Ishikawa (cell line): ENCODE data around the gene GAS6.

ENCODE experiments used
- CEBPB ChIP-seq: IDR thresholded peaks from 2 replicates; pipeline ENCODE4 v1.6.1; 2012
- CREB1 ChIP-seq: IDR thresholded peaks from 2 replicates; pipeline ENCODE4 v1.6.1; 2012; ENCODE audit warnings: low read depth
- EGR1 ChIP-seq: IDR thresholded peaks from 2 replicates; pipeline ENCODE4 v1.6.1; 2012
- EP300 ChIP-seq: IDR thresholded peaks from 2 replicates; pipeline ENCODE4 v1.6.1; 2012; ENCODE audit warnings: borderline replicate concordance
- FOXM1 ChIP-seq: IDR thresholded peaks from 2 replicates; pipeline ENCODE4 v1.6.1; 2012; ENCODE audit warnings: low read depth, borderline replicate concordance
- NFIC ChIP-seq: IDR thresholded peaks from 2 replicates; pipeline ENCODE4 v1.6.1; 2012
- RAD21 ChIP-seq: IDR thresholded peaks from 2 replicates; pipeline ENCODE4 v1.6.1; 2012; ENCODE audit warnings: low read depth
- REST ChIP-seq: IDR thresholded peaks from 2 replicates; pipeline ENCODE4 v1.6.1; 2012; ENCODE audit warnings: low read depth, mild to moderate bottlenecking
- TAF1 ChIP-seq: IDR thresholded peaks from 2 replicates; pipeline ENCODE4 v1.6.1; 2012; ENCODE audit warnings: low read depth, mild to moderate bottlenecking
- TCF12 ChIP-seq: IDR thresholded peaks from 2 replicates; pipeline ENCODE4 v1.6.1; 2012; ENCODE audit warnings: low read depth
- TEAD4 ChIP-seq: IDR thresholded peaks from 2 replicates; pipeline ENCODE4 v1.6.1; 2012
- USF1 ChIP-seq: IDR thresholded peaks from 2 replicates; pipeline ENCODE4 v1.6.1; 2012
- YY1 ChIP-seq: IDR thresholded peaks from 2 replicates; pipeline ENCODE4 v1.6.1; 2012; ENCODE audit warnings: low read depth
- ZBTB7A ChIP-seq: IDR thresholded peaks from 2 replicates; pipeline ENCODE4 v1.6.1; 2012; ENCODE audit warnings: low read depth
- TF ChIP-seq, protein P1 (sequence below): IDR thresholded peaks from 2 replicates; pipeline ENCODE4 v1.6.1; 2012

The GAS6 gene

GRCh38 chr13:113825841-113826240 lies 38.0 kb downstream of the GAS6 start:
- TF ChIP-seq RAD21 (no peak), EGR1 (no peak), TEAD4 (no peak), NFIC (no peak), REST (no peak), USF1 (no peak), TCF12 (no peak), TAF1 (no peak), CEBPB (no peak), EP300 (no peak), YY1 (no peak)
- TF ChIP-seq, protein P1, sequence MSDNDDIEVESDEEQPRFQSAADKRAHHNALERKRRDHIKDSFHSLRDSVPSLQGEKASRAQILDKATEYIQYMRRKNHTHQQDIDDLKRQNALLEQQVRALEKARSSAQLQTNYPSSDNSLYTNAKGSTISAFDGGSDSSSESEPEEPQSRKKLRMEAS, result no peak

DNA sequence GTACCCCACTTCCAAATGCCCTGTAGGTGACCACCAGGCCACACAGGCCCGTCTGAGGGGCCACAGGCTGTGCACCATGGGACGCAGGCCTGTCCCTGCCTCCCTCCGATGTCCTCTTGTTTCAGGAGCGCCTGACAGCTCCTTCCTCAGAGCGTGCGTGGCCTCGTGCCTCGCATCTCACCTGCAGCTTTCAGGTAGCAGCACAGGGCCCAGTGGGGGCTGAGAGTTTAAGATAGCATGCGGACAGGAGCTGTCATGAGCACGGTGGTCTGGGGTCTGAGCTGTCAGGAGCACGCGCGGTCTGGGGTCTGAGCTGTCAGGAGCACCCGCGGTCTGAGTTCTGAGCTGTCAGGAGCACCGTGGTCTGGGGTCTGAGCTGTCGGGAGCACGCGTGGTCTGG lies 40.1 kb downstream of the GAS6 start:
- TF ChIP-seq YY1 (no peak), EP300 (no peak), TAF1 (no peak), CEBPB (no peak), CREB1 (no peak), RAD21 (no peak), USF1 (no peak), NFIC (no peak), REST (no peak), TEAD4 (no peak)
- TF ChIP-seq, protein P1, result no peak

- no peak for TF ChIP-seq EGR1
- TF ChIP-seq ZBTB7A, result no peak
- TF ChIP-seq CEBPB, result no peak
- no peak for TF ChIP-seq TAF1
- TF ChIP-seq NFIC, result no peak
These were observed 40.7 kb downstream of the GAS6 start for GRCh38 chr13:113822956-113823744.

DNA sequence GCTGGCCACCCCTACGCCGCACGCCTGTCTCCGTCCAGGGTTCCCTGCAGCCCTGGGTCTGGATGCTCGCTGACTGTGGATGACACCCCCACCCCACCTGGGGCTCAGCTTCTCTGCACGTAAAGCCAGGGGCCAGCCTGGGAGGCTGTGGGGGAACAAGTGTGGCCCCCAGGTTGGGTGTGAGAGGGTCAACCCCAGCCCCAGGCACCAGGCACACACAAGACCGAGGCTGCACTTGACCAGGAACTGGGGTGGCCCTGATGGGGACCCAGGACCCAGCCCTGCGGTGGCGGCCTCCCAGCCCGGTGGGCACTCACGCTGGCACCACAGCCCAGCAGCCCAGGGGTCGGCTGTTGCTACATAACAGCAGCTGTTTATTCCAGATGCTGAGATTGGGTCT lies 41.6 kb downstream of the GAS6 start:
- no peak for TF ChIP-seq YY1
- TF ChIP-seq CREB1, result no peak
- TF ChIP-seq, protein P1, result no peak
- TF ChIP-seq NFIC, result no peak
- no peak for TF ChIP-seq TCF12
- TF ChIP-seq TEAD4, result no peak
- TF ChIP-seq RAD21, result no peak
- no peak for TF ChIP-seq EP300
- TF ChIP-seq USF1, result no peak
- TF ChIP-seq EGR1, result no peak

GRCh38 chr13:113821847-113822246 lies 42.0 kb downstream of the GAS6 start:
- TF ChIP-seq RAD21 (no peak), EP300 (no peak), USF1 (no peak), REST (no peak), TCF12 (no peak), NFIC (no peak), TEAD4 (no peak), CEBPB (no peak), FOXM1 (no peak), CREB1 (no peak), TAF1 (no peak)
- TF ChIP-seq, protein P1, result no peak
